Vagina (tissue), 2 donors: ENCODE data around the gene FAM156B.
"Not testable (repeated sequence)": the region's sequence is repeated elsewhere in the genome, so short reads cannot be mapped to it uniquely, and the experiment has no call there.

Experiments
- CTCF ChIP-seq, 3 experiments: fragments of 450-650 bp in 2 of 3; fragments of 200-600 bp in 1 of 3; sonication (generic) in 1 of 3; IDR thresholded peaks; one replicate each; pipeline ENCODE4 v1.5.1; 2017 to 2019; ENCODE audit warnings: antibody characterized with exemption in 3 of 3, mild to moderate bottlenecking in 2 of 3, moderate library complexity in 2 of 3
- POLR2AphosphoS5 ChIP-seq, 2 donors: sonication (generic); formaldehyde crosslinking; IDR thresholded peaks; one replicate each; pipeline ENCODE4 v1.9.0; 2017; ENCODE audit warnings: antibody characterized with exemption in 2 of 2, mild to moderate bottlenecking in 2 of 2, low read depth in 1 of 2; ENCODE audit not compliant: insufficient read depth in 1 of 2

GRCh38 chrX:52888090-52888489, 9.0 kb upstream of the FAM156B start:
- not testable (repeated sequence) for TF ChIP-seq POLR2AphosphoS5 (IDR thresholded peaks at IDR 0.05; ENCODE audit: insufficient read depth in 1 of 2, low read depth in 1 of 2); CTCF (IDR thresholded peaks at IDR 0.05)
